HepG2 (cell line): ENCODE results near the gene HTR7. TPM values are rescaled to one million over a fixed set of nuclear protein-coding genes. Genes with fewer than 3 reads are reported as not detected.

ENCODE experiments used
- CBX5 ChIP-seq: sonication (generic); formaldehyde crosslinking; IDR thresholded peaks from 2 replicates; pipeline ENCODE4 v1.4.0; 2020; ENCODE audit warnings: missing genetic modification reagents, borderline replicate concordance
- CSRNP1 ChIP-seq: sonication (generic); formaldehyde crosslinking; IDR thresholded peaks from 2 replicates; pipeline ENCODE4 v1.8.1; 2023; ENCODE audit warnings: mild to moderate bottlenecking, missing genetic modification reagents
- MAFG ChIP-seq: sonication (generic); formaldehyde crosslinking; IDR thresholded peaks from 2 replicates; pipeline ENCODE4 v1.5.1; 2020; ENCODE audit warnings: mild to moderate bottlenecking, missing genetic modification reagents
- NRL ChIP-seq: sonication (generic); formaldehyde crosslinking; IDR thresholded peaks from 2 replicates; pipeline ENCODE4 v1.5.0; 2020; ENCODE audit warnings: missing genetic modification reagents, mild to moderate bottlenecking, moderate library complexity, borderline replicate concordance
- POLR2A ChIP-seq, 2 experiments: IDR thresholded peaks; 2 replicates each; pipeline ENCODE4 v1.6.1; 2011; ENCODE audit warnings: low read depth in 2 of 2, low read length in 2 of 2, mild to moderate bottlenecking in 1 of 2, moderate library complexity in 1 of 2; ENCODE audit not compliant: insufficient read depth in 1 of 2
- POLR2G ChIP-seq: fragments of 200-400 bp; formaldehyde crosslinking; IDR thresholded peaks from 2 replicates; pipeline ENCODE4 v1.6.1; 2018; ENCODE audit warnings: mild to moderate bottlenecking, low read depth, low read length, moderate library complexity
- PRDM10 ChIP-seq: sonication (generic); formaldehyde crosslinking; IDR thresholded peaks from 2 replicates; pipeline ENCODE4 v1.4.0; 2020; ENCODE audit warnings: low read depth, missing genetic modification reagents
- TBX2 ChIP-seq: sonication (generic); formaldehyde crosslinking; IDR thresholded peaks from 2 replicates; pipeline ENCODE4 v1.5.0; 2020; ENCODE audit warnings: missing genetic modification reagents, mild to moderate bottlenecking, borderline replicate concordance
- TCF7L2 ChIP-seq: IDR thresholded peaks from 2 replicates; pipeline ENCODE4 v1.6.1; 2011; ENCODE audit warnings: mild to moderate bottlenecking, low read depth, low read length, moderate library complexity
- TEAD2 ChIP-seq: sonication (generic); formaldehyde crosslinking; IDR thresholded peaks from 2 replicates; pipeline ENCODE4 v1.9.0; 2021; ENCODE audit warnings: missing genetic modification reagents
- ZBTB25 ChIP-seq: IDR thresholded peaks from 2 replicates; pipeline ENCODE4 v1.6.1; 2018; ENCODE audit warnings: missing genetic modification reagents
- ZNF468 ChIP-seq: sonication (generic); formaldehyde crosslinking; IDR thresholded peaks from 2 replicates; pipeline ENCODE4 v1.8.0; 2022; ENCODE audit warnings: mild to moderate bottlenecking, moderate library complexity, missing genetic modification reagents
- ZNF564 ChIP-seq: sonication (generic); formaldehyde crosslinking; IDR thresholded peaks from 2 replicates; pipeline ENCODE4 v1.8.1; 2023; ENCODE audit warnings: mild to moderate bottlenecking, missing genetic modification reagents
- ZNF788 ChIP-seq: sonication (generic); formaldehyde crosslinking; IDR thresholded peaks from 2 replicates; pipeline ENCODE4 v1.5.0; 2020; ENCODE audit warnings: mild to moderate bottlenecking, missing genetic modification reagents, borderline replicate concordance
- ZNF800 ChIP-seq: sonication (generic); formaldehyde crosslinking; IDR thresholded peaks from 2 replicates; pipeline ENCODE4 v1.4.0; 2020; ENCODE audit warnings: missing genetic modification reagents
- polyA plus RNA-seq, 8 experiments: library from polyadenylated mRNA; depleted of rRNA in 3 of 8; stranded (reverse) in 7 of 8; unstranded in 1 of 8; fragments of >200 nt; fragmentation: Illumina TruSeq in 4 of 8; extraction: Trizol in 4 of 8; gene quantifications; 2 replicates each; pipeline versions ENCODE4 v1.2.1 to v1.2.3, GENCODE V29; 2011 to 2016; ENCODE audit warnings: low read depth in 4 of 8, missing spikeins in 1 of 8, mixed read lengths in 1 of 8; ENCODE audit not compliant: insufficient read depth in 1 of 8
- total RNA-seq, 5 experiments: library from RNA; depleted of rRNA; stranded (reverse); fragments of >200 nt; fragmentation: Illumina TruSeq; extraction: Trizol; gene quantifications; 2 replicates each; pipeline ENCODE4 v1.2.3, GENCODE V29; 2016; ENCODE audit warnings: low read depth in 1 of 5
- TF ChIP-seq, protein P1 (sequence below): sonication (generic); formaldehyde crosslinking; IDR thresholded peaks from 2 replicates; pipeline ENCODE4 v1.5.0; 2020; ENCODE audit warnings: mild to moderate bottlenecking, missing genetic modification reagents

HTR7 gene
- total and polyA plus RNA-seq, 2 of the 13 experiments (the other 11 are each of a cell fraction or from before 2014, with no cell fraction given): 0.04 TPM; not detected in 1

- TF ChIP-seq CSRNP1 (CRISPR knock-in tag): 0 out of 2 replicates have a peak, but pooled peaks have one; percentile 27
- TF ChIP-seq CBX5 (CRISPR knock-in tag): no peak
- no peak; the same call in 1 of the 2 replicates for TF ChIP-seq PRDM10 (CRISPR knock-in tag)
- peak; percentile 80 for TF ChIP-seq POLR2G
- TF ChIP-seq MAFG (CRISPR knock-in tag): no peak
- no peak for TF ChIP-seq ZNF468 (CRISPR knock-in tag)
- TF ChIP-seq, protein P1, sequence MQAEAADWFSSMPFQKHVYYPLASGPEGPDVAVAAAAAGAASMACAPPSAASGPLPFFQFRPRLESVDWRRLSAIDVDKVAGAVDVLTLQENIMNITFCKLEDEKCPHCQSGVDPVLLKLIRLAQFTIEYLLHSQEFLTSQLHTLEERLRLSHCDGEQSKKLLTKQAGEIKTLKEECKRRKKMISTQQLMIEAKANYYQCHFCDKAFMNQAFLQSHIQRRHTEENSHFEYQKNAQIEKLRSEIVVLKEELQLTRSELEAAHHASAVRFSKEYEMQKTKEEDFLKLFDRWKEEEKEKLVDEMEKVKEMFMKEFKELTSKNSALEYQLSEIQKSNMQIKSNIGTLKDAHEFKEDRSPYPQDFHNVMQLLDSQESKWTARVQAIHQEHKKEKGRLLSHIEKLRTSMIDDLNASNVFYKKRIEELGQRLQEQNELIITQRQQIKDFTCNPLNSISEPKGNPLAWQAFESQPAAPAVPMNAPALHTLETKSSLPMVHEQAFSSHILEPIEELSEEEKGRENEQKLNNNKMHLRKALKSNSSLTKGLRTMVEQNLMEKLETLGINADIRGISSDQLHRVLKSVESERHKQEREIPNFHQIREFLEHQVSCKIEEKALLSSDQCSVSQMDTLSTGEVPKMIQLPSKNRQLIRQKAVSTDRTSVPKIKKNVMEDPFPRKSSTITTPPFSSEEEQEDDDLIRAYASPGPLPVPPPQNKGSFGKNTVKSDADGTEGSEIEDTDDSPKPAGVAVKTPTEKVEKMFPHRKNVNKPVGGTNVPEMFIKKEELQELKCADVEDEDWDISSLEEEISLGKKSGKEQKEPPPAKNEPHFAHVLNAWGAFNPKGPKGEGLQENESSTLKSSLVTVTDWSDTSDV (CRISPR knock-in tag): peak; percentile 85
- no peak for TF ChIP-seq ZNF800
- 0 out of 2 replicates have a peak, but pooled peaks have one; percentile 2 for TF ChIP-seq ZNF564 (CRISPR knock-in tag)
- peak; percentile 71 to 79 for TF ChIP-seq POLR2A (IDR thresholded peaks at IDR 0.05; ENCODE audit: insufficient read depth in 1 of 2, low read depth in 2 of 2, low read length in 2 of 2)
- 0 out of 2 replicates have a peak, but pooled peaks have one; percentile 12 for TF ChIP-seq ZBTB25 (CRISPR knock-in tag)
- TF ChIP-seq TBX2 (CRISPR knock-in tag): no peak
- no peak for TF ChIP-seq TCF7L2
- TF ChIP-seq ZNF788 (CRISPR knock-in tag): peak; percentile 66; the same call in 1 of the 2 replicates
- TF ChIP-seq TEAD2 (CRISPR knock-in tag): no peak
- TF ChIP-seq NRL (CRISPR knock-in tag): peak; percentile 95
Measured at GRCh38 chr10:90871766-90872647, 14.2 kb upstream of the HTR7 start, which contains the start of gene RPP30 (continued).
